Activated T-cell treated with anti-CD3 and anti-CD28 coated beads, Interleukin-2, amount 50 U/mL, for 24 hours (primary cell): ENCODE data around the gene ZBTB44.
A peak's percentile ranks its signal among the peaks of the same experiment; 100 is the strongest.

Experiments used
- DNase-seq: peaks from one replicate; pipeline ENCODE4 v3.0.0-alpha.2; 2020
- H3K27ac Mint-ChIP-seq: 2 replicates; pipeline ENCODE4 v1.8.0; 2020; ENCODE audit warnings: mild to moderate bottlenecking, mixed read lengths
- H3K27me3 Mint-ChIP-seq: 2 replicates; pipeline ENCODE4 v1.8.0; 2020; ENCODE audit warnings: mixed read lengths
- H3K36me3 Mint-ChIP-seq: 2 replicates; pipeline ENCODE4 v1.8.0; 2020; ENCODE audit warnings: low read depth, mixed read lengths
- H3K4me1 Mint-ChIP-seq: 2 replicates; pipeline ENCODE4 v1.8.0; 2020; ENCODE audit warnings: low read depth, mixed read lengths
- H3K4me3 Mint-ChIP-seq: 2 replicates; pipeline ENCODE4 v1.8.0; 2020; ENCODE audit warnings: mild to moderate bottlenecking, moderate library complexity, mixed read lengths
- H3K9me3 Mint-ChIP-seq: 2 replicates; pipeline ENCODE4 v1.8.0; 2020; ENCODE audit warnings: mixed read lengths

Gene ZBTB44

GRCh38 chr11:130218501-130219070, 96.1 kb downstream of the ZBTB44 start:
- DNase-seq: no peak
- Mint-ChIP-seq H3K9me3 (no peaks in the 10 kb centered on the region), H3K36me3 (no peaks in the 10 kb centered on the region), H3K27ac (no peak overlapping the region), H3K4me3 (no peak overlapping the region), H3K4me1 (peaks cover 10% of the 10 kb centered on the region), H3K27me3 (peaks cover 3% of the 10 kb centered on the region)

- no peaks in the 10 kb centered on the region for H3K4me1 Mint-ChIP-seq
- DNase-seq: no peak
- no peaks in the 10 kb centered on the region for H3K36me3 Mint-ChIP-seq
- H3K9me3 Mint-ChIP-seq: no peaks in the 10 kb centered on the region
- peaks cover 3% of the 10 kb centered on the region for H3K27me3 Mint-ChIP-seq
- no peak overlapping the region for H3K4me3 Mint-ChIP-seq
- H3K27ac Mint-ChIP-seq: no peak overlapping the region
These were observed 97.3 kb downstream of the ZBTB44 start for GRCh38 chr11:130217133-130218031.

- H3K9me3 Mint-ChIP-seq: no peaks in the 10 kb centered on the region
- no peaks in the 10 kb centered on the region for H3K4me1 Mint-ChIP-seq
- no peak overlapping the region for H3K27ac Mint-ChIP-seq
- DNase-seq: no peak
- H3K36me3 Mint-ChIP-seq: no peaks in the 10 kb centered on the region
- H3K27me3 Mint-ChIP-seq: peaks cover 3% of the 10 kb centered on the region
- H3K4me3 Mint-ChIP-seq: no peak overlapping the region
These were observed 98.1 kb downstream of the ZBTB44 start for GRCh38 chr11:130216591-130217132.

- Mint-ChIP-seq H3K27me3 (peaks cover 3% of the 10 kb centered on the region), H3K4me3 (no peak overlapping the region), H3K27ac (no peak overlapping the region), H3K4me1 (no peaks in the 10 kb centered on the region), H3K36me3 (no peaks in the 10 kb centered on the region), H3K9me3 (no peaks in the 10 kb centered on the region)
- no peak for DNase-seq
These were observed 98.5 kb downstream of the ZBTB44 start for GRCh38 chr11:130216221-130216550.

GRCh38 chr11:130215531-130216220, 99.0 kb downstream of the ZBTB44 start:
- H3K27me3 Mint-ChIP-seq: peaks cover 3% of the 10 kb centered on the region
- no peak for DNase-seq
- no peak overlapping the region for H3K27ac Mint-ChIP-seq
- no peaks in the 10 kb centered on the region for H3K9me3 Mint-ChIP-seq
- H3K36me3 Mint-ChIP-seq: no peaks in the 10 kb centered on the region
- no peaks in the 10 kb centered on the region for H3K4me1 Mint-ChIP-seq
- no peak overlapping the region for H3K4me3 Mint-ChIP-seq

GRCh38 chr11:130214861-130215530, 99.7 kb downstream of the ZBTB44 start:
- H3K27me3 Mint-ChIP-seq: peaks cover 3% of the 10 kb centered on the region
- H3K4me1 Mint-ChIP-seq: no peaks in the 10 kb centered on the region
- no peak overlapping the region for H3K4me3 Mint-ChIP-seq
- no peaks in the 10 kb centered on the region for H3K9me3 Mint-ChIP-seq
- no peaks in the 10 kb centered on the region for H3K36me3 Mint-ChIP-seq
- no peak for DNase-seq
- H3K27ac Mint-ChIP-seq: no peak overlapping the region

- H3K36me3 Mint-ChIP-seq: no peaks in the 10 kb centered on the region
- H3K27me3 Mint-ChIP-seq: peaks cover 3% of the 10 kb centered on the region
- no peaks in the 10 kb centered on the region for H3K9me3 Mint-ChIP-seq
- H3K4me3 Mint-ChIP-seq: no peak overlapping the region
- no peak for DNase-seq
- H3K27ac Mint-ChIP-seq: no peak overlapping the region
- no peaks in the 10 kb centered on the region for H3K4me1 Mint-ChIP-seq
These were observed 100.8 kb downstream of the ZBTB44 start for GRCh38 chr11:130213979-130214281.

GRCh38 chr11:130213143-130213978, 101.4 kb downstream of the ZBTB44 start:
- H3K4me1 Mint-ChIP-seq: no peaks in the 10 kb centered on the region
- no peak overlapping the region for H3K27ac Mint-ChIP-seq
- H3K27me3 Mint-ChIP-seq: peaks cover 3% of the 10 kb centered on the region
- peak; percentile 85 for DNase-seq
- H3K36me3 Mint-ChIP-seq: no peaks in the 10 kb centered on the region
- H3K9me3 Mint-ChIP-seq: no peaks in the 10 kb centered on the region
- no peak overlapping the region for H3K4me3 Mint-ChIP-seq

- peak; percentile 31 for DNase-seq
- no peaks in the 10 kb centered on the region for H3K9me3 Mint-ChIP-seq
- peaks cover 3% of the 10 kb centered on the region for H3K27me3 Mint-ChIP-seq
- no peak overlapping the region for H3K27ac Mint-ChIP-seq
- H3K4me3 Mint-ChIP-seq: no peak overlapping the region
- H3K4me1 Mint-ChIP-seq: no peaks in the 10 kb centered on the region
- no peaks in the 10 kb centered on the region for H3K36me3 Mint-ChIP-seq
These were observed 102.2 kb downstream of the ZBTB44 start for GRCh38 chr11:130212431-130212961.

- H3K36me3 Mint-ChIP-seq: no peaks in the 10 kb centered on the region
- H3K9me3 Mint-ChIP-seq: no peaks in the 10 kb centered on the region
- peak; percentile 22 for DNase-seq
- no peak overlapping the region for H3K27ac Mint-ChIP-seq
- no peak overlapping the region for H3K4me3 Mint-ChIP-seq
- H3K4me1 Mint-ChIP-seq: no peaks in the 10 kb centered on the region
- H3K27me3 Mint-ChIP-seq: peaks cover 3% of the 10 kb centered on the region
These were observed 102.8 kb downstream of the ZBTB44 start for GRCh38 chr11:130211781-130212401.

GRCh38 chr11:130211144-130211543, 103.6 kb downstream of the ZBTB44 start:
- no peaks in the 10 kb centered on the region for H3K9me3 Mint-ChIP-seq
- no peak overlapping the region for H3K4me3 Mint-ChIP-seq
- no peaks in the 10 kb centered on the region for H3K36me3 Mint-ChIP-seq
- H3K4me1 Mint-ChIP-seq: no peaks in the 10 kb centered on the region
- no peak overlapping the region for H3K27ac Mint-ChIP-seq
- peaks cover 3% of the 10 kb centered on the region for H3K27me3 Mint-ChIP-seq
- DNase-seq: peak; percentile 8

GRCh38 chr11:130209954-130210854, 104.5 kb downstream of the ZBTB44 start:
- Mint-ChIP-seq H3K36me3 (no peaks in the 10 kb centered on the region), H3K4me1 (no peaks in the 10 kb centered on the region), H3K4me3 (no peak overlapping the region), H3K27ac (no peak overlapping the region), H3K9me3 (no peaks in the 10 kb centered on the region), H3K27me3 (peaks cover 3% of the 10 kb centered on the region)
- peak; percentile 9 for DNase-seq
